HG03571 (cell line): ENCODE data around the gene SLC25A44.
"Not testable (repeated sequence)": the region's sequence is repeated elsewhere in the genome, so short reads cannot be mapped to it uniquely, and the experiment has no call there.

Experiments used
- ATAC-seq: cut with Tn5 transposase; IDR thresholded peaks from one replicate; pipeline ENCODE4 v1.9.1; 2021; ENCODE audit not compliant: unreplicated experiment

Gene SLC25A44

DNA sequence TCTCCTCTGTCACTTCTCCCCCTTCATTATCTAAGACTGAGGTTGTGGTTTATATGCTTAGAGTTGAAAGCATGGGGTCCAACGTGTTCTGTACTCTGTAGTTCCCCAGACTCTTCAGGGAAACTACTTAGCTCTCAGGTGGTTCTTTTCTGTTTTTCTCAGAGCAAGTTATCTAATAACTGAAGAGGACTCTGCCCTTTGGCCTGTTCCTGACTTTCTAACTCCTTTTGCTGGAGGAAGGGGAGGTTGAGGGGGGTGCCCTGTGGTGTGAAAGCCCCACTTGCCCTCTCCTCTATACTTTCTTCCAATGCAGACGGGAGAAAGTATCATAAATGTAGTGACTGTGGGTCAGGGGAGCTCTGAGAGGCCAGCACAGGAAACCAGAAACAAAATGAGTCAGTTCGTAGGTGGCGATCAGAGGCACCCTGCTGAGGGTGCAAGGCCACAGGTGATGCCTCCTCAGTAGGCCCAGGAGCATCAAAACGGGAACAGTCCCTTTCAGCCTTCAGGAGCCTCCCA lies 5.0 kb downstream of the SLC25A44 start:
- no peak for ATAC-seq

DNA sequence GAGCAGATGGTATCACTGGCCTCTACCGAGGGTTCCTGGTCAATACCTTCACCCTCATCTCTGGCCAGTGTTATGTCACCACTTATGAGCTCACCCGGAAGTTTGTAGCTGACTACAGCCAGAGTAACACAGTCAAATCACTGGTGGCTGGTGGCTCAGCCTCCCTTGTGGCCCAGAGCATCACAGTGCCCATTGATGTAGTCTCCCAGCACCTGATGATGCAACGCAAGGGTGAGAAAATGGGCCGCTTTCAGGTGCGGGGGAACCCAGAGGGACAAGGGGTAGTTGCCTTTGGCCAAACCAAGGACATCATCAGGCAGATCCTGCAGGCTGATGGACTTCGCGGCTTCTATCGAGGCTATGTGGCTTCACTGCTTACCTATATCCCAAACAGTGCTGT lies 6.1 kb downstream of the SLC25A44 start:
- no peak for ATAC-seq

DNA sequence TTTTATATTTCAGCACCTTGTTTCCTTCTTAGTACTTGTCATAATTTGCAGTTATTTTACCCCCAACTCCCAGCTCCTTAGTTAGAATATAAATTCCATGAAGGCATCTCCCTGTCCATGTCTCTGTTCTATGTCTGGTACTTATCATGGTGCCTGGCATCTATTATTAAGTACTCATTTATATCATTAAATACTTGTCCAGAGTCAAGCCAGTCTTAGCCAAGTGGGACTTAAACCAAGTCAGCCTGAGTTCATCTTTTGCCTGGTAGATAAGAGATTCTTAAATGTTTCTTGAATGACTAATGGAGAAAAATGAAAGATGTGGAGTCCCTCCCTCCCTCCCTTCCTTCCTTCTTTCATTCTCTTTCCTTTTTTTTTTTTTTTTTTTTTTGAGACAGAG lies 9.4 kb downstream of the SLC25A44 start:
- no peak for ATAC-seq

DNA sequence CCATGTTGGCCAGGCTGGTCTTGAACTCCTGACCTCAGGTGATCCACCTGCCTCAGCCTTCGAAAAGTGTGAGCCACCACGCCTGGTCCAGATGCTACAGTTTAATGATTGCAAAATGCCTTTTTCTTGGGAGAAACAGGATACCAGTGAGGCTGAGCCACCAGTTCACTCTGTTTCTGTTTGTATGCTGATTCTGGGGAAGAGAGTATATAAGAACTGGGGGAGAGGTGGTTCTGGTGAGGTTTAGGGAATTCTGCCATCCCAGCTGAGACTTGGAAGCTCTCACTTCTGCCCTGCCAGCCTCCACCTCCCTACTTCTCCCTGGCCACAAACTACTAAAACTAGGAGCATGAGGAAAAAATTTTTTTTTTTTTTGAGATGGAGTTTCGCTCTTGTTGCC lies 10.8 kb downstream of the SLC25A44 start:
- no peak for ATAC-seq

DNA sequence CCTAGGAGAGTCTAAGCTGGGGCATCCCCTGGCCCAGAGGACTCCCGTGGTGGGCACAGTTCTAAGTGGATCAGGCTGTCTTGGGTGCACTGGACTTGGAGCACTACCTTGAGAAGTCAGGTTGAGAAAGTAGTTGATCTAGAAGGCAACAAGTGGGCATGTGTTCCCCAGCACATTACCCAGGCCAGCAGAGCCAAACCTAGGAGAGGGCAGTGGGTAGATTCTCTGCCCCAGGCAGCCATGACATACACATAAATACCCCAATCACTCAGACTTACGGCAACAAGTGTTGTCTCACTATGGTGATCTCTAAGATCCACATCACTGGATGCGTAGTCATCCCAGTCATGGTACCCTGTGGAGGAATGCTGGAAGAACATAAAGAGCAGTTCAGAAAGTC lies 17.3 kb downstream of the SLC25A44 start:
- ATAC-seq: no peak

DNA sequence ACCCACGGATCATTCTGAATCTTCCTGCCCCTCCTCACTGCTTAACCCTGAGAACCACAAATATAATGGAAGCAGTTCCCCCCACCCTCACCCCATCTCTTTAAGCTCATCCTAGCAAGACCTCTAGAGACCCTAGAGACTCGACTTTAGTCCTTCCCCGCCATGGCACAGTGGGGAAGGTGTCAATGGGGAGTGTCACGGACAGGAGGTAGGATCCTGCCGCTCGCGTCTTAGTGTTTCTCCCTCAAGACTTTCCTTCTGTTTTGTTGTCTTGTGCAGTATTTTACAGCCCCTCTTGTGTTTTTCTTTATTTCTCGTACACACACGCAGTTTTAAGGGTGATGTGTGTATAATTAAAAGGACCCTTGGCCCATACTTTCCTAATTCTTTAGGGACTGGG lies 18.2 kb downstream of the SLC25A44 start:
- no peak for ATAC-seq

DNA sequence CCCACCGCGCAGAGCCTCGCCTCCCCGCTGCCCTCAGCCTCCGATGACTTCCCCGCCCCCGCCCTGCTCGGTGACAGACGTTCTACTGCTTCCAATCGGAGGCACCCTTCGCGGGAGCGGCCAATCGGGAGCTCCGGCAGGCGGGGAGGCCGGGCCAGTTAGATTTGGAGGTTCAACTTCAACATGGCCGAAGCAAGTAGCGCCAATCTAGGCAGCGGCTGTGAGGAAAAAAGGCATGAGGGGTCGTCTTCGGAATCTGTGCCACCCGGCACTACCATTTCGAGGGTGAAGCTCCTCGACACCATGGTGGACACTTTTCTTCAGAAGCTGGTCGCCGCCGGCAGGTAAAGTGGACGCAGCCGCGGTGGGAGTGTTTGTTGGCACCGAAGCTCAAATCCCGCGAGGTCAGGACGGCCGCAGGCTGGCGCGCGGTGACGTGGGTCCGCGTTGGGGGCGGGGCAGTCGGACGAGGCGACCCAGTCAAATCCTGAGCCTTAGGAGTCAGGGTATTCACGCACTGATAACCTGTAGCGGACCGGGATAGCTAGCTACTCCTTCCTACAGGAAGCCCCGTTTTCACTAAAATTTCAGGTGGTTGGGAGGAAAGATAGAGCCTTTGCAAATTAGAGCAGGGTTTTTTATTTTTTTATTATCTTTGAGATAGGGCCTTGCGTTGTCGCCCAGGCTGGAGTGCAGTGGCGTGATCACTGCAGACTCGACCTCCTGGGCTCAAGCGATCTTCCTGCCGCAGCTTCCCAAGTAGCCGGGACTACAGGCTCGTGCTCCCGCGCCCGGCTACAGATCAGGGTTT lies 19.1 kb downstream of the SLC25A44 start, which contains the start of gene PMF1:
PMF1 (plus strand) TSS at position 175 of the 811 bp plus-strand sequence; CDS start at position 184, 9 bp downstream.
- peak; percentile 77 for ATAC-seq

DNA sequence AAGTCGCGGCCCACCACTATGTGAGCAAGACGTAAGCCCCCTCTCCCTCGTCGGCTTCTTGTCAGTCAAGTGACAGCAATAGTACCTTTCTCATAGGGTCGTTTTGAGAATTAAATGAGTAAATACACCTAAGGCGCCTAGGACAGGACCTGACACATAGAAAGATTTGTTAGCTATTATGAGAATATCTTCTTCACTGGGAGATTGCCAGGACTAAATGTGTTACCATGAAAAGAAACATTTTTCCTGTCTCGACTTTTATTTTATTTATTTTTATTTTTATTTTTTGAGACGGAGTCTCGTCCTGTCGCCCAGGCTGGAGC lies 19.7 kb downstream of the SLC25A44 start:
- no peak for ATAC-seq

DNA sequence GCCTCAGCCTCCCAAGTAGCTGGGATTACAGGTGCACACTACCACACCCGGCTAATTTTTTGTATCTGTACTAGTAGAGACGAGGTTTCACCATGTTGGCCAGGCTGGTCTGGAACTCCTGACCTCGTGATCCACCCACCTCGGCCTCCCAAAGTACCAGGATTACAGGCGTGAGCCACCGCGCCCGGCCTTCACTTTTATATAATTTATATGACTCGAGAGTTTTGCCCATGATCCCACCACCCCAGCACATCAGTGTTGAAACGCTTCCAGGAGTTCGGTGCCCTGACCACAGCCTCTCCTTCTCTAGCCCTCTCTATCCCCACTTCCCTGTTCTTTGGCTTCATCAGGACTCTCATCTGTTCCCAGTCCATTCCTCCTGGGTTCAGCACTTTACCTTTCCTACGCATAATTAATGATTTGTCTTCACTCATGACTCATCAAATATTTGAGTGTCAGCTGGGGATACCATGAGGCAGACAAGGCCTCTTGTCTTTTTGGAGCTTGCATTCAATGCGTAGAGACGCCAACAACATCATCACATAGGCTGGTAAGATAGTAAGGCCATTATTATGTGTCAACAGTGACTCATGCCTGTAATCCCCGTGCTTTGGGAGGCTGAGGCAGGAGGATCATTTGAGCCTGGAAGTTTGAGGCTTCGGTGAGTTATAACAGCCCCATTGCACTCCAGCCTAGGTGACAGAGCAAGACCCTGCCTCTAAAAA lies 20.3 kb downstream of the SLC25A44 start:
- no peak for ATAC-seq

DNA sequence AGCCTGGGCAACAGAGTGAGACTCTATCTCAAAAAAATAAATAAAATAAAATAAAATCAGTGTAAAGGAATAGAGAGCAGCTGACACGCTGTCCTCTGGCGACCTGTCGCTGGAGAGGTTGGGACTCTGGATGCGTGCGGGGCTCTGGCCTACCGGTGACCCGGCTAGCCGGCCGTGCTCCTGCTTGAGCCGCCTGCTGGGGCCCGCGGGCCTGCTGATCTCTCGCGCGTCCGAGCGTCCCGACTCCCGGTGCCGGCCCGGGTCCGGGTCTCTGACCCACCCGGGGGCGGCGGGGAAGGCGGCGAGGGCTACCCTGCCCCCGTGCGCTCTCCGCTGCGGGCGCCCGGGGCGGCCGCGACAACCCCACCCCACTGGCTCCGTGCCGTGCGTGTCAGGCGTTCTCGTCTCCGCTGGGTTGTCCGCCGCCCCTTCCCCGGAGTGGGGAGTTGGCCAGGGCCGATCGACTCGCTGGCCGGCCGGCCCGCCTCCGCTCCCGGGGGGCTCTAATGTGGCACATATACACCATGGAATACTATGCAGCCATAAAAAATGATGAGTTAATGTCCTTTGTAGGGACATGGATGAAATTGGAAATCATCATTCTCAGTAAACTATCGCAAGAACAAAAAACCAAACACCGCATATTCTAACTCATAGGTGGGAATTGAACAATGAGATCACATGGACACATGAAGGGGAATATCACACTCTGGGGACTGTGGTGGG lies 22.6 kb downstream of the SLC25A44 start:
- ATAC-seq: not testable (repeated sequence)

DNA sequence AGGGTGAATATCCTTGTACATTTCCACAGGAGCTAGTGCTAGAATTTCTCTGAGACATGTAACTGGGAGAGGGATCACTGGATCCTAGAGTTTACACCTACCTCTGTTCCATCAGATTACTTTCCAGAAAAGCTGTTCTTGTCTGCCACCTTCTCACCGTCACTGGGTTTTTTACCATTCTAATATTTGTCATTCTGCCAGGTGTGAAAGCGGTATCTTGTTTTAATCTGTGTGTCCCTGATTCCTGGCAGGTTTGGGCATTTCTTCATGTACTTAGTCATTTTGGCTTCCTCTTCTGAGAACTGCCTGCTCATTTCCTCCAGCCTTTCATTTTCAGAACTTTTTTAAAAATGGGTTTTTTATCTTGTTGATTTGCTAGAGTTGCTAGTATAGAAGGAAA lies 24.0 kb downstream of the SLC25A44 start:
- ATAC-seq: no peak

DNA sequence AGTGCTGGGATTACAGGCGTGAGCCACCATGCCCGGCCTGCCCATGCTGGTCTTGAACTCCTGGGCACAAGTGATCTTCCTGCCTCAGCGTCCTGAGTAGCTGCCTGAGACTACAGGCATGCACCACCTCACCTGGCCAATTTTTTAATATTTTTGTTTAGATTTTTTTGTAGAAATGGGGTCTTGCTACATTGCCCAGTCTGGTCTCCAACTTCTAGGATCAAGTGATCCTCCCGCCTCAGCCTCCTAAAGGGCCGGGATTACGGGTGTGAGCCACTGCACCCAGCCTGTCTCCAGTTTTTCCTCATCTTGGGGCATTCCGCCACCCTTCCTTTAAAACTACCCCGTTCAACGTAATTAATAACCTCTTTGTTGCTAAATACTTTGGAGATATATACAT lies 26.3 kb downstream of the SLC25A44 start:
- ATAC-seq: no peak

DNA sequence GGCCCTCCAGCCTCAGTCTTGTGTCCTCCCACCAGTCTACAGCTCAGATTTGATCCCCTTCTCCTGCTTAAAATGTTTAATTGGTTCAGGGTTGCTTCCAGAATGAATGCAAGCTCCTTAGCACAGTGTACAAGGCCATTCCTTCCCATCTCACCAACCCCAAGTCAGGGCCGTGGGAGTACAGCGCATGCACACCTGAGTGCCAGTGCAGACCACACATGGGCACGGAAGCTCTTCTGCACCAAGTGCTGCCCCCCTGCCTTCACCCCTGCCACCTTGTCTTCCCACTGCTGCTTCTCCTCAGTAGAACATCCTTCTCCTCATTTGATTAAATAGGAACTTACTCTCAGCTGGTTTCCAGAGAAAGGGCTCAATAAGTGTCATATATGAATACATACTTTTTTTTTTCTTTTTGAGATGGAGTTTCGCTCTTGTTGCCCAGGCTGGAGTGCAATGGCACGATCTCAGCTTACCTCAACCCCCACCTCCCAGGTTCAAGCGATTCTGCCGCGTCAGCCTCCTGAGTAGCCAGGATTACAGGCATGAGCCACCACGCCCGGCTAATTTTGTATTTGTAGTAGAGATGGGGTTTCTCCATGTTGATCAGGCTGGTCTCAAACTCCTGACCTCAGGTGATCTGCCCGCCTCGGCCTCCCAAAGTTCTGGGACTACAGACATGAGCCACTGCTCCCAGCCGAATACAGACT lies 28.2 kb downstream of the SLC25A44 start:
- no peak for ATAC-seq

DNA sequence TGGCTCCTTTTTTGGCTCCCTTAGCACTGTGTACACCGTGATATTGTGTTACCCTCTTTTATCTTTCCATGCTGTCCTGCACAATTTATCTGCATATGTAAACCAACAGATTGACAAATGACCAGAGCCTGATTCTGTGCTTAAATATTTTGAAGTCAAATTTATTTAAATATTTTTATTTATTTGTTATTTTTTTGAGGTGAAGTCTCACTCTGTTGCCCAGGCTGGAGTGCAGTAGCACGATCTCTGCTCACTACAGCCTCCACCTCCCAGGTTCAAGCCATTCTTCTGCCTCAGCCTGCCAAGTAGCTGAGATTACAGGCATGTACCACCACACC lies 31.7 kb downstream of the SLC25A44 start:
- ATAC-seq: no peak

DNA sequence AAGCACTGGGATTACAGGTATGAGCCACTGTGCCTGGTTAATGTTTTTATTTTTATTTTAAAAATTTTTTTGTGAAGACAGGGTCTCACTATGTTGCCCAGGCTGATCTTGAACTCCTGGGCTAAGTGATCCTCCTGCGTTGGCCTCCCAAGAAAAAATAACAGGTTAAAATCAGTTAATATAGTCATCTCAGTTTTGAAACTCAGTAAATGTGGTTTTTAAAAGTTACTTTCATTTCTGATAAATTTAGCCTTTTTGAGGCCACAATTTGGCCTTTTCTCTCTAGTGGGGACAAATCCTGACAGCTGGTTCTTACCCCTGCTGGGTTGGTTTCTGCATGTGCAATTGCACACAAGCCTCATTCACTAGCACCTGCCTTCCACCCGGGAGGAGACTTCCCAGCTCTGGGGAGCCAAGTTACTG lies 32.2 kb downstream of the SLC25A44 start:
- peak; percentile 57 for ATAC-seq

DNA sequence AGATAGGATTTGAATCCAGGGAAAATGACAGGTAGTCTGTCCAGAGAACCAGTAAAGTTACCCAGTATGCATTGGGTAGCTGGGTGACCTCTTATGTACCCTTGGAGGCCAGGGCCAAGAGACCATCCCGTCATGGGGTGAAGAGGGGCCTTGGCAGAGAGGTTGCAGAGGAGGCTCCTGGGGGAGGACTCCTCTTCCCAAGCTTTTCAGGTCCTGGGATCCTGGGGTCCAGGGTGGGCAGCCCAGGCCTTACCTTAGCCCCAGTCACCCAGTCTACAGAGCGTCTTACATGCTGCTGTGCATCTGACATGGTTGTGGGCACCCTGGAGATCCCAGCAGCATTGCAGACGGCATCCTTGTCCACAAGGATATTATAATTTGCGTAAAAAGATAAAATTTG lies 32.9 kb downstream of the SLC25A44 start:
- ATAC-seq: no peak

DNA sequence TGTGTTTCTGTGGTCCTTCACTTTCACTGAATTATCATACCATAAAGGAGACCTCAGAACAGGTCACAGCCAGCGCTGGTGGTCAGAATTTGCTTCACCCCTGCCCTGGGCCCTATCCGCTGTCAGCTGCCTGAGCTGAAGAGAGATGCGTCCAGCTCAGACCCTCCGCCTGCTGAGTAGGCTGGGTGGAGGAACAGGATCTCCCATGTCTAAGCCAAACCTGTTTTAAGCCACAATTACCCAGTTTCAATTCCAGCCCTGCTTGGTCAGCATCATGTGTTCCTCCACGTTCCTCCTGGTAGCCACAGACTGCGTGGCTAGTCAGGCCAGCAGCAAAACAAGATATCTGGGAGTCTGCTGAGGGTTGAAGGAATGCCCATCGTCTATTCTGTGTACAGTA lies 34.6 kb downstream of the SLC25A44 start:
- no peak for ATAC-seq

DNA sequence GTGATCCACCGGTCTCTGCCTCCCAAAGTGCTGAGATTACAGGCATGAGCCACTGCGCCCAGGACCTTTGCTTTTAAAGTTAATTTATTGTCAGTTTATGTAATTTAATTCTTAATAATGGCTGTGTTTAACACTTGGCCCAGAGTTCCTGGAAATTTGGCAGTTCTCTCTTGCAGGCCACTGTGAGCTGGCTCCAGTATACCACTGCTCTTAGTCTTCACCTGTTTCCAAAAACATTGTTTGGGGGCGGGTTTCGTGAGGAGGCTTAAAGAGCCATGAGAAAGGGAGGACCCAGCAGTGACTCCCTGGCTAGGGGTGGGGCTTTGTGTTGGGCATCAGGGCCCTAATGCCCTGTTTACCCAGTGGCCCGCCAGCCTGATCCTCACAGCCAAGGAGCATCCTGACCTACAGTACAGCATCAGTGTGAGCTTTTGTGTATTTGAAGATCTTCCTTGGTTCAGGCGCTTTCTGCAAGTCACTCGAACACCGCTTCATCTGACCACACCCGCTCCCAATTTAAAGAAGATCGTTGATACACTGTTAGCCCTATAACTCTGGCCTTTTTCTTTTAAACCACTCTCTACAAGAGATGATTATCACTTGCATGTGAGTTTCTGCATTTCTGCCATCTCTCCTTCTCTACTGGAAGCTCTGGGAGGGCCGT lies 36.0 kb downstream of the SLC25A44 start:
- no peak for ATAC-seq

DNA sequence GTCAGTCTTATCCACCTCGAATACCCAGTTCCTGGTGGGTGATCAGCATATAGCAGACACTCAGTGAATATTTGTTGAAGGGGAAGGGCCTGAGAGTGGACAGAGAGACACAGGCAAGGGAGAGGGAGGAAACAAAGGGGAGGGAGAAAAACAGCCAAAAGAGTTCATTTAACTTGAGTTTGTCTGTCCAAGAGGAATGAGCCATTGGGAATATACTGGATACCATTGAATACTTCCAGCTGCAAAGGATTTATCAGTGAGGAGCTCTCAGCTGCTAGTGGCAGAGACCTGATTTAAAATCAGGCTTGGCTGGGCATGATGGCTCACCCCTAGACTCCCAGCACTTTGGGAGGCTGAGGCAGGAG lies 36.6 kb downstream of the SLC25A44 start:
- ATAC-seq: no peak

DNA sequence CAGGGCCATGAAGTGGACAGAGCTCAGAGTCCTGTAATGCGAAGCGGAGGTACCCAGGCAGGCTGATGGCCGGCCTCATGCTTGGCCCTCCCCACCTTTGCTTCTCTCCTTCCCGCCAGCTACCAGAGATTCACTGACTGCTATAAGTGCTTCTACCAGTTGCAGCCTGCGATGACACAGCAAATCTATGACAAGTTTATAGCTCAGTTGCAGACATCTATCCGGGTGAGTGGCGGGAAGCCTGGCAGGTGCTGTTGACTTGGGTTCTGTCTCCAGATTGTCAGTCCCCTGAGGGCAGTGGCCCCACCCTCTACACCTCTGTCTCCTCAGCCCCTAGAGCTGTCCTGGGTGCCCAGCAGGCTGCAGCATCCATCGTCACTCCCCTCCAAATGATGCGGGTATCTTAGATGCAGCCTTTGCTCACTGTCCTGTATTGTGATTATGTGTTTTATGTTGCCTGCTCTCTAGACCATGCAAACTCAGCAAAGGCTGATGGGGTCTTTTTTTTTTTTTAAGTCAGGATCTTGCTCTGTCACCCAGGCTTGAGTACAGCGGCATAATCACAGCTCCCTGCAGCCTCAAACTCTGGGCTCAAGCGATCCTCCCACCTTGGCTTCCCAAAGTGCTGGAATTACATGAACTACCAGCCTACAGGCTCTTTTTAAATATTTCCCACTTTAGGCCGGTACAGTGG lies 38.4 kb downstream of the SLC25A44 start:
- no peak for ATAC-seq
